H1 (cell line): Measurements from ENCODE around the gene NOS3. TPM values are rescaled to one million over a fixed set of nuclear protein-coding genes. Genes with fewer than 3 reads are reported as not detected.

ENCODE experiments used
- CTCF ChIA-PET: fragments of 300-600 bp; sonication (Branson Sonifier 250); formaldehyde crosslinking; loops from one replicate; lab custom pipeline; 2021; ENCODE audit not compliant: partially characterized antibody; lab: Charles Lee
- POLR2A ChIA-PET: fragments of 300-600 bp; sonication (Branson Sonifier 250); formaldehyde crosslinking; loops from one replicate; lab custom pipeline; 2021; ENCODE audit warnings: inconsistent platforms; ENCODE audit not compliant: partially characterized antibody; lab: Charles Lee
- DNase-seq, 2 experiments: peaks; one replicate each; pipeline versions ENCODE4 v3.0.0 to v3.0.0-alpha.2; 2010 to 2022; ENCODE audit warnings: low spot score in 2 of 2, low read depth in 1 of 2, mixed read lengths in 1 of 2
- FAIRE-seq: peaks from 2 replicates; lab custom pipeline; 2011; peaks lifted over from hg19 to GRCh38; lab: Jason Lieb, UNC
- H2AFZ ChIP-seq: 2 replicates; pipeline ENCODE4 v1.8.1; 2012; ENCODE audit warnings: low read length, inconsistent platforms
- H2AK5ac ChIP-seq: 2 replicates; pipeline ENCODE4 v1.6.1; 2013; ENCODE audit warnings: low read depth, low read length
- H2BK120ac ChIP-seq: replicated peaks from 2 replicates; pipeline ENCODE3; 2013; ENCODE audit warnings: low read depth, low read length, inconsistent platforms
- H2BK12ac ChIP-seq: 2 replicates; pipeline ENCODE4 v1.6.1; 2013; ENCODE audit warnings: low read depth, low read length
- H2BK15ac ChIP-seq: 2 replicates; pipeline ENCODE4 v1.6.1; 2013; ENCODE audit warnings: low read length
- H2BK20ac ChIP-seq: 2 replicates; pipeline ENCODE4 v1.6.1; 2013; ENCODE audit warnings: low read length
- H2BK5ac ChIP-seq: 2 replicates; pipeline ENCODE4 v1.6.1; 2013; ENCODE audit warnings: low read depth, low read length
- H3K14ac ChIP-seq: 2 replicates; pipeline ENCODE4 v1.6.1; 2013; ENCODE audit warnings: inconsistent platforms; ENCODE audit not compliant: insufficient read length
- H3K18ac ChIP-seq: 2 replicates; pipeline ENCODE4 v1.6.1; 2013; ENCODE audit warnings: low read length; ENCODE audit errors: extremely low read depth
- H3K23ac ChIP-seq: 2 replicates; pipeline ENCODE4 v1.6.1; 2013; ENCODE audit warnings: inconsistent platforms; ENCODE audit not compliant: insufficient read length
- H3K23me2 ChIP-seq: 2 replicates; pipeline ENCODE4 v1.6.1; 2013; ENCODE audit warnings: low read depth, low read length
- H3K27ac ChIP-seq: 2 replicates; pipeline ENCODE4 v1.6.1; 2011; ENCODE audit warnings: low read depth, low read length, inconsistent platforms
- H3K27me3 ChIP-seq, 4 experiments: replicated peaks in 1 of 4; 1 replicate in 1 of 4; 2 replicates in 3 of 4; pipeline versions ENCODE4 v1.6.1 to v1.8.1; 2011 to 2013; ENCODE audit warnings: low read length in 3 of 4, mild to moderate bottlenecking in 3 of 4, inconsistent platforms in 2 of 4, mixed read lengths in 2 of 4, moderate library complexity in 1 of 4; ENCODE audit not compliant: control insufficient read depth in 3 of 4, insufficient read depth in 3 of 4; ENCODE audit errors: extremely low read depth in 1 of 4
- H3K36me3 ChIP-seq, 4 experiments: 2 replicates each; pipeline versions ENCODE4 v1.6.1 to v1.8.1; 2011 to 2013; ENCODE audit warnings: mild to moderate bottlenecking in 4 of 4, low read length in 3 of 4, moderate library complexity in 2 of 4, control low read depth in 1 of 4, inconsistent platforms in 1 of 4; ENCODE audit not compliant: insufficient read depth in 4 of 4, control insufficient read depth in 2 of 4
- H3K4ac ChIP-seq: replicated peaks from 2 replicates; pipeline ENCODE3; 2013; ENCODE audit warnings: low read length, low read depth, mixed read lengths, inconsistent platforms; ENCODE audit not compliant: insufficient read length
- H3K4me1 ChIP-seq, 4 experiments: replicated peaks in 1 of 4; 1 replicate in 1 of 4; 2 replicates in 3 of 4; pipeline versions ENCODE4 v1.6.1 to v1.8.1; 2011 to 2013; ENCODE audit warnings: low read length in 3 of 4, inconsistent platforms in 2 of 4, mixed read lengths in 1 of 4; ENCODE audit not compliant: insufficient read depth in 4 of 4, control insufficient read depth in 3 of 4
- H3K4me2 ChIP-seq, 2 experiments: 2 replicates each; pipeline versions ENCODE4 v1.6.1 to v1.8.1; 2011 to 2013; ENCODE audit warnings: low read depth in 2 of 2, low read length in 2 of 2, control low read depth in 1 of 2, inconsistent platforms in 1 of 2, mild to moderate bottlenecking in 1 of 2; ENCODE audit not compliant: insufficient read depth in 1 of 2
- H3K4me3 ChIP-seq, 4 experiments: fragments of 200-600, 300-600 bp in 1 of 4; sonication (generic), shearing (Covaris generic), sonication (Bioruptor Twin) in 1 of 4; 2 replicates each; pipeline versions ENCODE4 v1.5.1 to v1.8.1; 2011 to 2016; ENCODE audit warnings: low read length in 4 of 4, low read depth in 3 of 4, control low read depth in 2 of 4, inconsistent platforms in 2 of 4, mild to moderate bottlenecking in 2 of 4, mixed read lengths in 1 of 4, moderate library complexity in 1 of 4; ENCODE audit not compliant: insufficient read depth in 2 of 4; ENCODE audit errors: extremely low read depth in 1 of 4
- H3K56ac ChIP-seq: replicated peaks from 2 replicates; pipeline ENCODE3; 2013; ENCODE audit warnings: low read depth, mild to moderate bottlenecking, mixed read lengths, low read length, inconsistent platforms; ENCODE audit not compliant: insufficient read length
- H3K79me1 ChIP-seq: 2 replicates; pipeline ENCODE4 v1.6.1; 2013; ENCODE audit warnings: low read depth, low read length, control low read depth
- H3K79me2 ChIP-seq, 2 experiments: 2 replicates each; pipeline versions ENCODE4 v1.6.1 to v1.8.1; 2012 to 2013; ENCODE audit warnings: low read length in 2 of 2, mild to moderate bottlenecking in 2 of 2, inconsistent platforms in 1 of 2; ENCODE audit not compliant: insufficient read depth in 2 of 2, control insufficient read depth in 1 of 2
- H3K9ac ChIP-seq, 4 experiments: replicated peaks in 1 of 4; 1 replicate in 1 of 4; 2 replicates in 3 of 4; pipeline versions ENCODE4 v1.6.1 to v1.8.1; 2011 to 2013; ENCODE audit warnings: low read depth in 3 of 4, low read length in 3 of 4, control low read depth in 2 of 4, mild to moderate bottlenecking in 2 of 4, moderate library complexity in 2 of 4, inconsistent platforms in 1 of 4; ENCODE audit errors: extremely low read depth in 1 of 4
- H3K9me3 ChIP-seq, 2 experiments: 2 replicates each; pipeline versions ENCODE4 v1.6.1 to v1.8.1; 2012 to 2013; ENCODE audit warnings: mild to moderate bottlenecking in 2 of 2, moderate library complexity in 2 of 2, control low read depth in 1 of 2, inconsistent platforms in 1 of 2, low read depth in 1 of 2, low read length in 1 of 2, mixed read lengths in 1 of 2; ENCODE audit not compliant: insufficient read depth in 2 of 2
- H4K20me1 ChIP-seq, 2 experiments: replicated peaks in 1 of 2; 2 replicates each; pipeline versions ENCODE3 to v1.8.1; 2011 to 2013; ENCODE audit warnings: inconsistent platforms in 2 of 2, low read length in 2 of 2, mild to moderate bottlenecking in 1 of 2; ENCODE audit not compliant: insufficient read depth in 2 of 2, control insufficient read depth in 1 of 2
- H4K5ac ChIP-seq: 2 replicates; pipeline ENCODE4 v1.6.1; 2013; ENCODE audit warnings: low read length, low read depth, mixed read lengths, inconsistent platforms; ENCODE audit not compliant: insufficient read length
- H4K8ac ChIP-seq: 2 replicates; pipeline ENCODE4 v1.8.0; 2013; ENCODE audit warnings: mild to moderate bottlenecking, moderate library complexity, low read length, inconsistent platforms; ENCODE audit not compliant: insufficient read depth; ENCODE audit errors: extremely low read depth
- H4K91ac ChIP-seq: replicated peaks from 2 replicates; pipeline ENCODE3; 2013; ENCODE audit warnings: low read length, mixed read lengths, inconsistent platforms; ENCODE audit not compliant: insufficient read length
- EP300 ChIP-seq, 2 experiments: IDR thresholded peaks; 1 replicate in 1 of 2; 2 replicates in 1 of 2; pipeline ENCODE4 v1.6.1; 2011 to 2012; ENCODE audit warnings: low read depth in 2 of 2, low read length in 2 of 2, mild to moderate bottlenecking in 2 of 2, borderline replicate concordance in 1 of 2, inconsistent platforms in 1 of 2, moderate library complexity in 1 of 2
- MAFK ChIP-seq: IDR thresholded peaks from 2 replicates; pipeline ENCODE4 v1.6.1; 2012; ENCODE audit warnings: low read depth, mild to moderate bottlenecking, improper control_type of control experiment, low read length
- TAF7 ChIP-seq: optimal IDR thresholded peaks from 2 replicates; pipeline ENCODE3; 2011; ENCODE audit warnings: low read depth, mild to moderate bottlenecking, inconsistent platforms, low read length, moderate library complexity, borderline replicate concordance
- WGBS, 2 experiments: shearing (Covaris generic) in 1 of 2; methylation state at CpG; one replicate each; pipeline versions ENCODE4 v1.1.6 to v1.1.7; 2013 to 2015; ENCODE audit warnings: low lambda C conversion rate in 2 of 2, mixed read lengths in 2 of 2, inconsistent platforms in 1 of 2, low coverage in 1 of 2, missing lambda C conversion rate in 1 of 2; ENCODE audit not compliant: insufficient replicate concordance in 2 of 2, insufficient coverage in 1 of 2, insufficient read length in 1 of 2; ENCODE audit errors: extremely low coverage in 1 of 2, missing lambda C conversion rate in 1 of 2; 5-methylcytosine and 5-hydroxymethylcytosine counted together
- polyA plus RNA-seq, 7 experiments: library from polyadenylated mRNA; depleted of rRNA in 3 of 7; stranded (reverse) in 5 of 7; unstranded in 2 of 7; fragments of >200 nt in 5 of 7; fragments of 200-250 nt in 2 of 7; gene quantifications; 1 replicate in 5 of 7; 2 replicates in 1 of 7; 4 replicates in 1 of 7; pipeline versions ENCODE4 v1.2.1 to v1.2.3, GENCODE V29; 2011 to 2013; ENCODE audit warnings: missing spikeins in 2 of 7, mixed read lengths in 2 of 7
- total RNA-seq: library from RNA; stranded (reverse); fragmentation: NEBNext Ultra II Directional; extraction: Animal tissue kit (Norgen Biotek cat#: 25700); gene quantifications from 2 replicates; pipeline ENCODE4 v1.2.1, GENCODE V29; 2021
- TF ChIP-seq, protein P1 (sequence below), 3 experiments: IDR thresholded peaks; 1 replicate in 2 of 3; 2 replicates in 1 of 3; pipeline versions ENCODE4 v1.5.1 to v1.6.1; 2011; ENCODE audit warnings: low read length in 3 of 3, mild to moderate bottlenecking in 3 of 3, inconsistent platforms in 2 of 3, low read depth in 1 of 3, moderate library complexity in 1 of 3; ENCODE audit not compliant: insufficient read depth in 1 of 3; ENCODE audit errors: control extremely low read depth in 1 of 3

NOS3 gene
- total and polyA plus RNA-seq, 2 of the 8 experiments (the other 6 are each of a cell fraction or from before 2014, with no cell fraction given) = 4.4 to 16.2 TPM

DNA sequence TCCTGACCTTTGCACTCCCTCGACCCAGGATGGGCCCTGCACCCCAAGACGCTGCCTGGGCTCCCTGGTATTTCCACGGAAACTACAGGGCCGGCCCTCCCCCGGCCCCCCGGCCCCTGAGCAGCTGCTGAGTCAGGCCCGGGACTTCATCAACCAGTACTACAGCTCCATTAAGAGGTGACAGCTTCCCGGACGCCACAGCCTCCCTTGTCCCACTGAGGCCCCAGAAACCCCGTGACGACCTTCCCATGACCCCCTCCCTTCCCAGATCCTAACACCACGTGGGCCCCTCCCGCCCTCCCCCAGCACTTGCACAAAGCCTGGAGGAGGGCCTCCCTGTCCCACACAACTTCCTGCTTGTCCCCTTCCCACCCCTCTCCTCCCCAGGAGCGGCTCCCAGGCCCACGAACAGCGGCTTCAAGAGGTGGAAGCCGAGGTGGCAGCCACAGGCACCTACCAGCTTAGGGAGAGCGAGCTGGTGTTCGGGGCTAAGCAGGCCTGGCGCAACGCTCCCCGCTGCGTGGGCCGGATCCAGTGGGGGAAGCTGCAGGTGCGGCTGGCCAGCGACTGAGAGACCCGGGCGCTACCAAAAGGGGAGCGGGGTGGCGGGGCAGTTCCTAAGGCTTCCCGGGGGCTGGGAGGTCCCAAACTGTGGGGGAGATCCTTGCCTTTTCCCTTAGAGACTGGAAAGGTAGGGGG is 5.7 kb downstream of the NOS3 start:
- Histone ChIP-seq H3K27ac (no peak overlapping the region), H3K23ac (no peak overlapping the region), H3K36me3 (no peaks in the 10 kb centered on the region), H3K9me3 (no peaks in the 10 kb centered on the region), H3K4ac (no peak overlapping the region), H3K79me1 (no peaks in the 10 kb centered on the region), H3K56ac (no peak overlapping the region), H2BK20ac (no peak overlapping the region), H3K4me2 (0 out of 4 replicates have a peak overlapping the region, but pooled peaks of 1 of the 2 experiments have one; percentile 3), H3K18ac (peak overlapping the region; percentile 19; the same call in 1 of the 2 replicates), H4K91ac (no peak overlapping the region), H3K27me3 (no peaks in the 10 kb centered on the region), H3K14ac (no peak overlapping the region), H3K4me3 (no peak overlapping the region), H3K9ac (no peak overlapping the region), H4K5ac (no peak overlapping the region), H3K23me2 (peaks cover 6% of the 10 kb centered on the region; the same call in 1 of the 2 replicates), H2BK12ac (0 out of 2 replicates have a peak overlapping the region, but pooled peaks have one; percentile 12), H3K4me1 (peaks cover 4 to 26% (median 13%) of the 10 kb centered on the region in 4 experiments), H4K8ac (peak overlapping the region; percentile 88; the same call in 1 of the 2 replicates), H2AK5ac (no peak overlapping the region), H2AFZ (no peak overlapping the region), H2BK120ac (no peak overlapping the region), H3K79me2 (no peaks in the 10 kb centered on the region), H2BK5ac (peak overlapping the region; percentile 26; the same call in 1 of the 2 replicates), H4K20me1 (no peaks in the 10 kb centered on the region), H2BK15ac (no peak overlapping the region)
- TF ChIP-seq TAF7 = no peak
- no peak for TF ChIP-seq EP300 (IDR thresholded peaks at IDR 0.05; ENCODE audit: borderline replicate concordance in 1 of 2, low read depth in 2 of 2, low read length in 2 of 2)
- TF ChIP-seq, protein P1, sequence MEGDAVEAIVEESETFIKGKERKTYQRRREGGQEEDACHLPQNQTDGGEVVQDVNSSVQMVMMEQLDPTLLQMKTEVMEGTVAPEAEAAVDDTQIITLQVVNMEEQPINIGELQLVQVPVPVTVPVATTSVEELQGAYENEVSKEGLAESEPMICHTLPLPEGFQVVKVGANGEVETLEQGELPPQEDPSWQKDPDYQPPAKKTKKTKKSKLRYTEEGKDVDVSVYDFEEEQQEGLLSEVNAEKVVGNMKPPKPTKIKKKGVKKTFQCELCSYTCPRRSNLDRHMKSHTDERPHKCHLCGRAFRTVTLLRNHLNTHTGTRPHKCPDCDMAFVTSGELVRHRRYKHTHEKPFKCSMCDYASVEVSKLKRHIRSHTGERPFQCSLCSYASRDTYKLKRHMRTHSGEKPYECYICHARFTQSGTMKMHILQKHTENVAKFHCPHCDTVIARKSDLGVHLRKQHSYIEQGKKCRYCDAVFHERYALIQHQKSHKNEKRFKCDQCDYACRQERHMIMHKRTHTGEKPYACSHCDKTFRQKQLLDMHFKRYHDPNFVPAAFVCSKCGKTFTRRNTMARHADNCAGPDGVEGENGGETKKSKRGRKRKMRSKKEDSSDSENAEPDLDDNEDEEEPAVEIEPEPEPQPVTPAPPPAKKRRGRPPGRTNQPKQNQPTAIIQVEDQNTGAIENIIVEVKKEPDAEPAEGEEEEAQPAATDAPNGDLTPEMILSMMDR (IDR thresholded peaks at IDR 0.05; ENCODE audit: control extremely low read depth in 1 of 3, insufficient read depth in 1 of 3, low read depth in 1 of 3, low read length in 3 of 3) = no peak
- no peak for TF ChIP-seq MAFK
- 82% methylated on average over 25 of the region's 31 CpGs; no CpG with 5 or more reads in 1 of the 2 experiments for WGBS, 2 experiments
- FAIRE-seq (no peak), DNase-seq (no peak)
- ChIA-PET CTCF (interaction anchor here (1.3 to 5.7 kb wide), 8 partner anchors 9 to 116 kb away, joined by 3 to 56 read pairs (median 4); no protein-coding TSS in a partner anchor), POLR2A (interaction anchor here (1.0 to 1.6 kb wide), 2 partner anchors 12 to 17 kb away, joined by 3 to 4 read pairs; no protein-coding TSS in a partner anchor)
